GM12892 (cell line): Measurements from ENCODE around the gene IFI27.

Source experiments
- DNase-seq: peaks from one replicate; pipeline ENCODE4 v3.0.0; 2011; ENCODE audit not compliant: insufficient read length
- FAIRE-seq: peaks from 2 replicates; lab custom pipeline; 2011; peaks lifted over from hg19 to GRCh38; lab: Jason Lieb, UNC
- POLR2A ChIP-seq: IDR thresholded peaks from 2 replicates; pipeline ENCODE4 v1.6.1; 2011; ENCODE audit warnings: low read depth, low read length, control low read depth
- POLR2AphosphoS5 ChIP-seq: IDR thresholded peaks from 2 replicates; pipeline ENCODE4 v1.6.1; 2011; ENCODE audit warnings: low read depth, low read length, control low read depth
- TAF1 ChIP-seq: IDR thresholded peaks from 2 replicates; pipeline ENCODE4 v1.6.1; 2011; ENCODE audit warnings: low read depth, mild to moderate bottlenecking, control low read depth, low read length, borderline replicate concordance

IFI27 gene

GRCh38 chr14:94104731-94105130 is 5.8 kb upstream of the IFI27 start:
- DNase-seq (no peak), FAIRE-seq (no peak)
- TF ChIP-seq POLR2A (no peak), TAF1 (no peak), POLR2AphosphoS5 (no peak)

- TF ChIP-seq POLR2A (no peak), POLR2AphosphoS5 (no peak), TAF1 (no peak)
- FAIRE-seq (no peak), DNase-seq (no peak)
Measured at GRCh38 chr14:94109915-94110250, 653 bp upstream of the IFI27 start.

- DNase-seq: no peak
- TF ChIP-seq TAF1 (no peak), POLR2AphosphoS5 (no peak), POLR2A (no peak)
- no peak for FAIRE-seq
Measured at GRCh38 chr14:94111276-94112095, 950 bp downstream of the IFI27 start.

GRCh38 chr14:94112513-94113063 is 2.1 kb downstream of the IFI27 start:
- DNase-seq: no peak

GRCh38 chr14:94113073-94113472 is 2.5 kb downstream of the IFI27 start:
- FAIRE-seq: no peak
- TF ChIP-seq POLR2A: no peak
- no peak for DNase-seq

More at GRCh38 chr14:94112513-94113063, 2.1 kb downstream of the IFI27 start:
- no peak for FAIRE-seq
- no peak for TF ChIP-seq TAF1
- TF ChIP-seq POLR2A: no peak
- TF ChIP-seq POLR2AphosphoS5: no peak

GRCh38 chr14:94113490-94113889 is 3.0 kb downstream of the IFI27 start:
- no peak for FAIRE-seq
- no peak for DNase-seq
- TF ChIP-seq POLR2AphosphoS5: no peak
- TF ChIP-seq POLR2A: no peak
- TF ChIP-seq TAF1: no peak

- FAIRE-seq: no peak
- no peak for DNase-seq
- no peak for TF ChIP-seq TAF1
- no peak for TF ChIP-seq POLR2AphosphoS5
- TF ChIP-seq POLR2A: no peak
Measured at GRCh38 chr14:94113908-94114588, 3.5 kb downstream of the IFI27 start.

- TF ChIP-seq TAF1: no peak
- no peak for TF ChIP-seq POLR2AphosphoS5
- no peak for FAIRE-seq
- DNase-seq: no peak
Measured at GRCh38 chr14:94114589-94115057, 4.1 kb downstream of the IFI27 start.

- no peak for FAIRE-seq
- TF ChIP-seq POLR2AphosphoS5 (no peak), TAF1 (no peak), POLR2A (no peak)
- no peak for DNase-seq
Measured at GRCh38 chr14:94115058-94115591, 4.6 kb downstream of the IFI27 start.

GRCh38 chr14:94115631-94116030 is 5.1 kb downstream of the IFI27 start:
- TF ChIP-seq POLR2AphosphoS5: no peak
- TF ChIP-seq POLR2A: no peak
- TF ChIP-seq TAF1: no peak
- FAIRE-seq: no peak
- no peak for DNase-seq

- TF ChIP-seq TAF1 (no peak), POLR2AphosphoS5 (no peak), POLR2A (no peak)
- FAIRE-seq: no peak
- no peak for DNase-seq
Measured at GRCh38 chr14:94116701-94117100, 6.2 kb downstream of the IFI27 start.

- FAIRE-seq: no peak
- no peak for DNase-seq
- no peak for TF ChIP-seq POLR2AphosphoS5
- no peak for TF ChIP-seq POLR2A
- TF ChIP-seq TAF1: no peak
Measured at GRCh38 chr14:94117856-94118255, 7.3 kb downstream of the IFI27 start.

GRCh38 chr14:94119071-94119470 is 8.5 kb downstream of the IFI27 start:
- no peak for TF ChIP-seq TAF1
- no peak for TF ChIP-seq POLR2AphosphoS5
- TF ChIP-seq POLR2A: no peak
- DNase-seq (no peak), FAIRE-seq (no peak)
